ENCODE measurements around the gene CCDC121. TPM values are rescaled to one million over a fixed set of nuclear protein-coding genes. Genes with fewer than 3 reads are reported as not detected.

CCDC121 gene
- total and polyA plus RNA-seq, 9 of the 15 experiments (the other 6 are each of a cell fraction or from before 2014, with no cell fraction given), result 2.2 to 4.7 (median 4.1) TPM

DNA sequence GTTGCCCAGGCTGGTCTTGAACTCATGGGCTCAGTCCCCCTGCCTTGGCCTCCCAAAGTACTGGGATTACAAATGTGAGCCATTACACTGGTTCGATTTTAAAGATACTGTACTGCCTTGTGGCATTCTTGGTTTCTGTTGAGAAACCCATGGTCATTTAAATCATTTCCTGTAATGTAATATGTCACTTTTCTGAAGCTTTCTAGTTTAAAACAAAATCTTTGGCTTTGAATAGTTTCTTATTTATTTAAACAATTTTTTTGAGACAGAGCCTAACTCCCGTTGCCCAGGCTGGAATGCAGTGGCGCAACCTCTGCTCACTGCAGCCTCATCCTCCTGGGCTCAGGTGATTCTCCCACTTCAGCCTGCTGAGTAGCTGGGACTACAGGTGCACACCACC lies 37.1 kb downstream of the CCDC121 start:
- WGBS (ENCODE audit: insufficient coverage, low coverage, missing lambda C conversion rate), result 90% methylated on average over 3 of the region's 3 CpGs
- no peaks in the 10 kb centered on the region for H4K20me1 ChIP-seq (replicated peaks; ENCODE audit: control insufficient read depth, insufficient read depth, low read length)
- H3K9me3 ChIP-seq (replicated peaks; ENCODE audit: control insufficient read depth, insufficient read depth, low read depth, low read length), result 0 out of 2 replicates have a peak, but pooled peaks cover 2% of the 10 kb centered on the region
- ATAC-seq, result no peak
- in situ Hi-C loops (cut with MboI) (no loop called here), intact Hi-C loops (cut with micrococcal nuclease) (no loop called here)
- peaks cover 93% of the 10 kb centered on the region for H3K79me2 ChIP-seq (ENCODE audit: control insufficient read depth, insufficient read depth, low read length)
- no peaks in the 10 kb centered on the region for H3K27me3 ChIP-seq (ENCODE audit: control insufficient read depth in 2 of 2, insufficient read depth in 2 of 2, low read length in 2 of 2)
- no TSS peak for BruUV-seq (replicated peaks)
- ChIA-PET CTCF (ENCODE audit: low intra/inter-chr PET ratio) (no interaction called here), POLR2A (interaction anchor here (1.2 kb wide), 1 partner anchor 12 kb away, joined by 3 read pairs; no protein-coding TSS in a partner anchor)
- no peak overlapping the region for H3K27ac ChIP-seq (ENCODE audit: extremely low read depth, low read depth, low read length)
- FAIRE-seq, result no peak
- H3K9me1 ChIP-seq (ENCODE audit: control insufficient read depth, insufficient read depth, low read length), result no peaks in the 10 kb centered on the region
- no peak overlapping the region for H3K9ac ChIP-seq (ENCODE audit: insufficient read depth in 1 of 2, low read depth in 2 of 2, low read length in 2 of 2)
- peaks cover 12% of the 10 kb centered on the region; the same call in 1 of the 3 replicates for H3K36me3 ChIP-seq (ENCODE audit: control insufficient read depth, insufficient read depth, low read length)
- peaks cover 0 to 7% of the 10 kb centered on the region in 2 experiments; a peak in 2 of 5 replicates for H3K4me1 ChIP-seq (replicated peaks in 1 of 2; ENCODE audit: control insufficient read depth in 2 of 2, insufficient read depth in 2 of 2, low read length in 2 of 2)
- H2AFZ ChIP-seq (ENCODE audit: low read depth, low read length), result no peak overlapping the region
- no peak for DNase-seq (ENCODE audit: extremely low read depth in 1 of 4, low spot score in 3 of 4)
- no peak for TF ChIP-seq CHD2 (IDR thresholded peaks at IDR 0.05; ENCODE audit: low read depth, low read length)
- no peak for TF ChIP-seq ZNF263 (CRISPR knock-in tag; IDR thresholded peaks at IDR 0.05; ENCODE audit: borderline replicate concordance)
- TF ChIP-seq, protein P1, sequence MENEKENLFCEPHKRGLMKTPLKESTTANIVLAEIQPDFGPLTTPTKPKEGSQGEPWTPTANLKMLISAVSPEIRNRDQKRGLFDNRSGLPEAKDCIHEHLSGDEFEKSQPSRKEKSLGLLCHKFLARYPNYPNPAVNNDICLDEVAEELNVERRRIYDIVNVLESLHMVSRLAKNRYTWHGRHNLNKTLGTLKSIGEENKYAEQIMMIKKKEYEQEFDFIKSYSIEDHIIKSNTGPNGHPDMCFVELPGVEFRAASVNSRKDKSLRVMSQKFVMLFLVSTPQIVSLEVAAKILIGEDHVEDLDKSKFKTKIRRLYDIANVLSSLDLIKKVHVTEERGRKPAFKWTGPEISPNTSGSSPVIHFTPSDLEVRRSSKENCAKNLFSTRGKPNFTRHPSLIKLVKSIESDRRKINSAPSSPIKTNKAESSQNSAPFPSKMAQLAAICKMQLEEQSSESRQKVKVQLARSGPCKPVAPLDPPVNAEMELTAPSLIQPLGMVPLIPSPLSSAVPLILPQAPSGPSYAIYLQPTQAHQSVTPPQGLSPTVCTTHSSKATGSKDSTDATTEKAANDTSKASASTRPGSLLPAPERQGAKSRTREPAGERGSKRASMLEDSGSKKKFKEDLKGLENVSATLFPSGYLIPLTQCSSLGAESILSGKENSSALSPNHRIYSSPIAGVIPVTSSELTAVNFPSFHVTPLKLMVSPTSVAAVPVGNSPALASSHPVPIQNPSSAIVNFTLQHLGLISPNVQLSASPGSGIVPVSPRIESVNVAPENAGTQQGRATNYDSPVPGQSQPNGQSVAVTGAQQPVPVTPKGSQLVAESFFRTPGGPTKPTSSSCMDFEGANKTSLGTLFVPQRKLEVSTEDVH (IDR thresholded peaks at IDR 0.05; ENCODE audit: low read depth, partially characterized antibody), result no peak
- TF ChIP-seq CHD1 (IDR thresholded peaks at IDR 0.05; ENCODE audit: low read length), result no peak
- no peak for TF ChIP-seq BACH1 (tag; IDR thresholded peaks at IDR 0.05)
- no peak for TF ChIP-seq E2F3 (CRISPR knock-in tag; IDR thresholded peaks at IDR 0.05)
- TF ChIP-seq HSF4 (CRISPR knock-in tag; IDR thresholded peaks at IDR 0.05; ENCODE audit: borderline replicate concordance), result no peak
- H3K4me2 ChIP-seq (ENCODE audit: insufficient read depth, low read length), result no peak overlapping the region
- no peak overlapping the region for H3K4me3 ChIP-seq

Measured in K562 (cell line).